ENCODE data around the gene CIART. TPM values are rescaled to one million over a fixed set of nuclear protein-coding genes. Genes with fewer than 3 reads are reported as not detected.

CIART gene
- polyA plus RNA-seq, 5 donors: 7.4 to 13.0 (median 8.7) TPM

DNA sequence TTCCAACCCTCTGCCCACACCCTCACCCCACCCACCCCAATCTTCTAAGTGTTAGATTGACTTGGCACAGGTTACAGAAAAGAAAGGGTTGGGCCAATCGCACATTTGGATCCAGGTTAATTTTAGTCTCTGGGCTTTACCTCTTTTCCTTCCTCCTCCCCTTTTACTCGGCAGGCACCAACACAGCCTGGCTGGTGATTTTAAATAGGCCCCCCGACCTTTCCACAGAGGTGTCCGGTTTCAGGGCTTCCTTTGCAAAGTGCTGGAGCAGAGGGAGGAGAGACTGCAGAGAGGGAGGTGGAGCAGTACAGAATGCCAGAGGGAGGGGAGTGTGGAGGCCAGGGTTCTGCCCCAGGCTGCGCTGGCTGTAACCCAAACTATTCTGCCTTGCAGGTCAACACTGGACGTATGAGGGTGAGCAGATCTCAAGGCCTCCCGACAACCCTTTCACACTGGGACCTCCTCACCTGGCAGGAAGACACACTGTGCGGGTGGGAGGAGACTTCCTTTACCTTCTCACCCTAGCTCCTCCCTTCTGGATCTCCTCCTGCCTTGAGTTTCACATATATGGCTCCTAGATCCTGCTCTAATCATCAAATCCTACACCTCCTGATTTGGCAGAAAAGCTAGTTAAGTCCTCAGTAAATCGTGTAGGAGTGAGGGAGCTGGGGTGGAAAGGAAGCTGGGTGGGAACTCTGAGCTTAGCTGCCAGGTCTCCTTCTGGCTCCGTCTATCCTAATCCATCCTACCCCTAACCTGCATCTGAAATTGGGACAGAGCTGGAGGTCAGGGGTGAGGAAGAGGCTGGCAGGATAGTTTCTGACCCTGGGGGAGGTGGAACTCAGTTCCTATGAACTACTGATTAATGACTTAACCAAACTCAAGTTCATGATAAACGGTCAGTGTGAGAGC is 22.3 kb upstream of the CIART start:
- DNase-seq: peak; percentile 56 to 67

DNA sequence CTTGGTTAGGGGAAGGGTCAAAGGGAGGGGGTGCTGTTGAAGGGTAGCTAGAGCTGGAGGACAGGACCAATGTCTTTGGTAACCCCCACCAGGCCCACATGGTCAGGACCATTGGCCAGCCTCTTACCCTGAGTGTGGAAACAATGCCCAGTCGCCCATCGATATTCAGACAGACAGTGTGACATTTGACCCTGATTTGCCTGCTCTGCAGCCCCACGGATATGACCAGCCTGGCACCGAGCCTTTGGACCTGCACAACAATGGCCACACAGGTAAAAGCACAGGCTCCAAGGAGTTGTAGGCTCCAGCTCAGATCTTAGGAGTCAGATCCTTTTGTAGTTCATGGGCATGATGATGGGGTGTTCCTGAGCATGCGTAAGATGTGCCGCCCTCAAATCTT is 21.0 kb upstream of the CIART start:
- no peak for DNase-seq

DNA sequence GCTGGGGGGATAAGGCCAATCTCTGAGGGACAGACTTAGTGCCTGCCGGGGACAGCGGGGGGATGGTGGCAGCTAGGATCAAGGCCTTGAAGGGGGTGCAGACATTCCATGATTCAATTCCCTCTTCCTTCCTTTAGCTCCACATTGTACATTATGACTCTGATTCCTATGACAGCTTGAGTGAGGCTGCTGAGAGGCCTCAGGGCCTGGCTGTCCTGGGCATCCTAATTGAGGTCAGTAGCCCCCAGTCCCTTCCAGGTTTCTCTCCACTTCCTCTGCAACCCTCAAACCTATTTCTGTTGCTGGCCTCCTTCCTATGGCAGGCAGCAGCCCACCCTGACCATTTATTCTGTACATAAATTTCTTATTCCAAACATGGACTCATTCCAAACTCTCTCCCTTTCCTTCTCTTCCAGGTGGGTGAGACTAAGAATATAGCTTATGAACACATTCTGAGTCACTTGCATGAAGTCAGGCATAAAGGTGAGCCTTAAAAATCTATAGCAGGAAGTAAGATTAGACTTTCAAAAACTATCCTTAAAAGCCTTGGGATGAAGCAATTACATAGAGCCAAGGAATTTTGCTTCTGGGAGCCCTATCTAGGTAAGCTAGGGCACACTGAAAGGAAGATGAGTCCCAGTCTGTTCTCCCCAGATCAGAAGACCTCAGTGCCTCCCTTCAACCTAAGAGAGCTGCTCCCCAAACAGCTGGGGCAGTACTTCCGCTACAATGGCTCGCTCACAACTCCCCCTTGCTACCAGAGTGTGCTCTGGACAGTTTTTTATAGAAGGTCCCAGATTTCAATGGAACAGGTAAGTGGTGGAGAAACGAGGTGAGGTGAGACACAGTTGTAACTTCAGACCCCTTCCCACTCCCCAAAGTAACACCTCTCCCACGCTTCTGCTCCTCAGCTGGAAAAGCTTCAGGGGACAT is 19.7 kb upstream of the CIART start:
- no peak for DNase-seq

DNA sequence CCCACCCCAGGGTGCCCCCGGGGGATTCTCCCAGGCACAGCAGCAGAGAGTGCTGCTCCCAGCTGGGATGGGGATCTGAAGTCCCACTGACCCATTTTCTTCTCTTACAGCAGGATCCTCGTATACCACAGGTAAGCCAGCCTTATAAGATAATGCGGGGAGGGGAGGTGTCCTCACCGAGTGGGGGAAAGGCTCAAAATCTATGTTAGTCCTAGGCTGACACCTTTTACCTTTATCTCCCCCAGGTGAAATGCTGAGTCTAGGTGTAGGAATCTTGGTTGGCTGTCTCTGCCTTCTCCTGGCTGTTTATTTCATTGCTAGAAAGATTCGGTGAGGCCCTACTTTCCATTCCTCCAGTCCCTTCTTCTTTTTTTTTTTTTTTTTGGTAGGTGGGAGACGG is 18.8 kb upstream of the CIART start:
- no peak for DNase-seq

DNA sequence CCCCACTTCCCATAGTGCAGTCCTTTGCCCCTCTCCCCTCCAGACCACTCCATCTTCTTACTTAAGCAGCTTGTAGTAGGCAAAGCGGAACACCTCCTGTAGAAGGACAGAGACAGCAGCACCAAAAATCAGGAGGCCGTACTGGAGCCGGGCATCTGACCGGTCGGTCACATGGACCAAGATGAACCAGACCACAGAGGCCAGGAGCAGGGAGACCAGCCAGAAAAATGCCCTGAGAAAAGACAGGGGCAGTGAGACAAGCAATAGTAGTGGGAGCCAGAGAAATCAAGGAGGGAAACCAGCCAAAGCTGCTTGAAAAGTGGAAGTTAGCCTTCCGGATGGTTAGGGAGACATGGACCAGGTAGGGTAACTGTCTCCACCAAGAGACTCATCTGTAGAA is 14.5 kb upstream of the CIART start:
- no peak for DNase-seq

DNA sequence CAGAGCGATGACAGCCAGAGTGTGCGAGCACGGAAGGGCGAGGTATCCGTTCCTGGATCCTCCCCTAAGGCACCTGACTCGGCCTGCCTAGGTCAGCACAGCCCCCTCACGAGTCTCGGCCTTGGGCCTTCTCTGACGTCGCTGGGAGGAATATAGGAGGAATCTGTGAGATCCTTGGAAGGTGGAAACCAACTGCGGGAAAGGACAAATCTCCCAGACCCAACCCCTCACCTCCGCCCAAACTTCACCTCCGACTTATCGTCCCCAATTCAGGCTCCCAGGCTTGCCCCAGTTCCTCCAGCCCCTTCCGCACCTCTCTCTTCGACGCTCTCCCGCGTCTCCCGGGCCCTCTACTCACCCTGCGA is 14.0 kb upstream of the CIART start:
- DNase-seq: no peak

DNA sequence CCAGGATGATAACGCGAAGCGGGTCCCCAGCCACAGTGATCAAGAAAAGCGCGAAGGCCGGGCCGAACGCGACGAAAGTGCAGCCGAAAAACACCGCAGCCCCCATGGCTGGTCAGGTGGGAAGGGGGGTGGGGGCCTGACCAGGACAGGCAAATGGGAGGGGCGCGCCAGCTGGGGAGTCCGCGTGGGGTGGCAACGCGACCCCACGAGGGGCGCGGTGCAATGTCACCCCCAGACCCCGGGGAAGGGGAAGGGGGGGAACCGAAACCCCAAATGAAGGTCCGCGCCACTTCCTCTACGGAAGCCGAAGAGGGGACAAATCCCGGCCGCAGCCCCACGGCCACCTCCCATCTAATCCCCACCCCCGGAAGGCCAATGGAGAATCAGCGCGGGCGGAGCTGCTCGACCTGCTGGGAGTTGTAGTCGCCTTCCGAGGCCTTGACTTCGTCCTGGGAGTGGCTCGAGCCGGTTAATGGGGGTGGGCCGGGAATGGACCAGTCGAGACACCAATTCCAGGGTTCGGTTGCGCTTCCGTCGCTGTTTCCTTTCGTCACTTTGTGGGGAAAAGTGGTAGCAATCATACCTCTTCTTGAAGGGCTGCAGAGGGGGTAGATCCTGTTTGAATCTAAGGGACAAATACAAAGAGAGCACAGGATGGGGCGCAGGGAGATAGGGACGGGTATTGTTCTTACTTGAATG is 13.5 kb upstream of the CIART start, which contains the start of gene APH1A:
Gene APH1A (minus strand): TSS at position 312 of the 699 bp plus-strand sequence. CDS start 206 bp downstream, at position 106.
- DNase-seq: peak; percentile 94 to 95

DNA sequence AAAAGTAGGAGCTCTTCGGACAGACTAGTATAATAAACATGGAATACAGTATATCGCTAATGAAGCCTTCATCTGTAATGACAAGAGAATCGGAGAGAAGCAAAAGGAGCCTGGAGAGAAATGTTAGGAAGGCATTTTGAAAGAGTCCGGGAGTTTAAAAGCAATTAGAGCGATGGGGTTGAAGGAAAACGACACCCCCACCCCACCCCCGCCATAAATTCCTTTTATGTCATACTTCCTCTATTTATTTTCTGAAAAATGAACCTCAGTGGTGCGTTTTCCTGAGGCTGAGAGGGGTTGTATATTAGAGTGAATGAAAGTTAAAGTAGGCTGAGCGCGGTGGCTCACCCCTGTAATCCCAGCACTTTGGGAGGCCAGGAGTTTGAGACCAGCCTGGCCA is 12.9 kb upstream of the CIART start:
- no peak for DNase-seq

DNA sequence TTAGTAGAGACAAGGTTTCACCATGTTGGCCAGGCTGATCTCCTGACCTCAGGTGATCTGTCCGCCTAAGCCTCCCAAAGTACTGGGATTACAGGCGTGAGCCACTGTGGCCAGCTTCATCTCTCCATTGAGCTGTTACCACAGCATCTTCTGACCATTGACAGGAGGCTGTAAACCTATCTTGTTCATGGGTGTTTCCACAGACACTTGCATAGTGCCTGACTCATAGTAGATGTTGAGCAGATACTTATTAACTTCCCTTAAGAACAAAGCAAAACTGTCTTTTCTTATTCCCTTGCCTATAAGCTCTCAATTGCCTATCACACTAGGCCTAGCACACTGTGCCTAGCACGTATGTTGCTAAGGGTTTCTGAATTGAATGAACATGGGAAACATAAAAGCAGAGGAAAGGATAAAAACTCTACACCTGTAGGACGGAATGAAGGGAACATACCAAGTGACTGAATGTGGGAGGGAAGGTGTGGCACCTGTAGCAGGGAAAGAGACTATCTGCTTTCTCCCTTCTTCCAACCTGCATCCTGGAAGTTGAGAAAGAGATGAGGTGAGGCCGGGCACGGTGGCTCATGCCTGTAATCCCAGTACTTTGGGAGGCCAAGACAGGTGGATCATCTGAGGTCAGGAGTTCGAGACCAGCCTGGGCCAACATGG is 10.9 kb upstream of the CIART start:
- DNase-seq: no peak

DNA sequence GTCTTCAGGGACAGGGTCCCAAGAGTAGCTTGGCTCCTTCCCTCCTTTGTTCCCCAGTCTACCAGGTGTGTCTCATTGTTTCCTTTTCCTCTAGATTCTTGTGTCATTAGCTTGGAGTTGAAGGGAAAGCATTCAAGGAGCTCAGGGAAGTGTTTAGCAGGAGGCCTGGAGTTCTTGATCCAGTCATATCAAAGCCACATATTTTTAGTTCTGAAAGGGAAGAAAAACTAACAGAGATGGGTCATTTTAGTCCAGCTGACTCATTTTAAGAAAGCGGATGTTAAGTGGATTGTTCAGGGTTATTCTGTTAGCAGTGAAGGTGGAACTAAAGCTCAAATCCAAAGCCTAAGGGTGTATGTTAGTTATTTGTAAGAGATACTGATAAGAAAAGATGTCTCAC is 9.0 kb upstream of the CIART start:
- no peak for DNase-seq

DNA sequence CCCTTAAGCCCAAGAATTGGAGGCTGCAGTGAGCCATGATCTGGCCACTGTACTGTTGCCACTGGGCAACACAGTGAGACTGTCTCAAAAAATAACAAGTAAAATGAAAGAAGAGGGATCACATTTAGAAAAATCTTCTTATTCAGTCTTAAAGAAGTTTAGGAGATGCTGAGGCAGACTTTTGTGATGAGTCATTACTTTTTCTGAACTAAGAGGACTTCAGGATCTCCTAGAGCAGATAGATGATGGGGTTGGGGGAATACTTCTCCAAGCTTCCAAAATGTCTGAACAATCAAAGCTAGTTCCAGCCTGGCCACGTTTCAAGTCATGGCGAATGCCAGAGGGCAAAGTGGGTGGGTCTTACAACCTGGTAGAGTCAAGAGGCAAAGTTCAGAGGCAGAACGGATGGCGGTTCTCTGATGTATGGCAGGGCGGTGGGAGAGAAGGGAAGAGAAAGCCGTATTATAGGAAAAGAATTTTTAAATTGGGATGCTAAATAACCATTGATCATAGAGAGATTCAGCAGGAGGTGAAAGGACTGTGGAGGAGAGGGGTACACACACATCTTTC is 2.1 kb upstream of the CIART start:
- DNase-seq: no peak

DNA sequence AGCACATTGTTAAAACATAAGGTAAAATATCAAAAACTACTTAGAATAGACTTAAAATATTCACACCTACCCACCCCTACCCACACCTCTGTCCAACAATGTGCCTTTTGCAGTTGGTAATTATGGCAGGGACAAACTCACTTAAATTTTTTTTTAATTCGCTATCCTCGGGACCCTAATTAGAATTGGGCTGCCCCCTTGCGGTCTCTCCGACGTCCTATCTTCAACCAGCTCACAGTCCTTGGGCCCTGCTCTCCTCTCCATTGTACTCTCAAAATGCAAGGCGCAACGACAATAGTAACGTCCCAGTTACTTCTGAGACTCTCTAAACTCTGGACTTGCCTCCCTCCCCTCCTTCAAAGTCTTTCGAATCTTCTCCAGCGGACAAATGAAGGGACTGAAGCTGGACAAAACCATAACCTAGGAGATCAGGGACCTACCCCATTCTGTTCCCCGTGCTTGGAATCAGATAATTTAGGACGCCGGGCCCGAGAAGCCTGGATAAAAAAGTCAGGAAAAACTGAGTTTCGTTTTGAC is 1.1 kb upstream of the CIART start:
- peak; percentile 58 to 66 for DNase-seq

DNA sequence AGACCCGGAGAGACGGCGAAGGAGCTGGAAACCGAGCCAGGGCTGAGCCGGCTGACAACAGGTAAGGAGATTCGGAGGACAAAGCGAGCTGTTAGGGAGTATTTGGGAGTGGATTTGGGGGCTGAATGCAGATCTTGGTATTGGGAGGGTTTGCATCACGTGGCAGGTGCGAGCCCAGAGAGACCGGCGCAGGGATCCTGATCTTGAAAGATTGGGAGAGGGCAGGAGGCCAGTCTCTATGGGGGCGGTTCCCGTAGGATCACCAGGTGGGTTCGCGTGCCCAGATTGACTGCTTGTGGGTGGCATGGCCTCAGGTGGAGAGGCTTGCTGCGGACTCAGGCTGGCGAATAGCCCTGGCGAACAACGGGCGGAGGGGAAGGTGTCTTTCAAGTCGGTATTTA is 204 bp downstream of the CIART start:
- DNase-seq: no peak

DNA sequence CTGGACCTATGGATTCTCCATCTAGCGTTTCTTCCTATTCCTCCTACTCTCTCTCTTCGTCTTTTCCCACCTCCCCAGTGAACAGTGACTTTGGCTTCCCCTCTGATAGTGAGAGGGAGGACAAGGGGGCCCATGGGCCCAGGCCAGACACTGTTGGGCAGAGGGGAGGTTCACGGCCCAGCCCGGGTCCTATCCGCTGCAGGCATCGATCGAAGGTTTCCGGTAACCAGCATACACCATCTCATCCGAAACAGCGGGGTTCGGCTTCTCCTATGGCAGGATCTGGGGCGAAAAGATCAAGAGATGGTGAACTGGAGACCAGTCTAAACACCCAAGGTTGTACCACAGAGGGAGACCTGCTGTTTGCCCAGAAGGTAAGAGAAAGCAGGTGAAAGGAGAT is 906 bp downstream of the CIART start:
- no peak for DNase-seq

DNA sequence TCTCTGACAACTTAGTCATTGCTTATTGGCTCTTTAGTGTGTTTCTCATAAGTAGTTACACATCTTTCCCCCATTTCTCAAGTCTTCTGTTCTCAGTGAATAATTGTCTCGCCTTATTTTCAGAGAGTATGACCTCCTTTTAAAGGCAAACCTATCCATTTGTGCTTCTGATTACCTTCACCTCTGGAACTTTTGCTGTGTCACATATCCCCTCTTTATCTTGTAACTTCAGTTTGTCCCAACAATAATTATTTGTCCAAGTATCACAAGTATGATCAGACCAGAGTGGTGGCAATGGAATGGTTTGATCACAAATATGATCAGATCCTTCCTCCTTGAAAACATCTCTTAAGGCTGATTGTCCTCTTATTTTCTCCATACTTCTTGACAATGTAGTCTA is 6.0 kb downstream of the CIART start:
- DNase-seq: no peak

DNA sequence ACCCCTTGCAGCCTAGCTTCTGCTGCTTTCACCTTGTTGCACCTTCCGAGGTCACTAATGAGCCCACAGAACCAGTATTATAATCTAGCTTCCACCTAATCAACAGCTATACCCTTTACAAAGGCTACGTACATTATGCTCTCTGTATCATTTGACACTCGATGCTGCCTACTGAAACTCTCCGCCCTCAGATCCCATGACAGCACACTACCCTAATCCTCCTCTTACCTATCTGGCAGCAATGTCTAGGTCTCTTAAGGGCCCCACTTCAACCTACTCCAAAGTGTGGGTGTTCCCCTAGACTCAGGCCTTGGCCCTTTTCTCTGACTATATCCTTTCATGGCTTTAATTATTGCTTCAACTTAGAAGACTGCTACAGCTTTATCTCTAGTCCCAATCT is 6.5 kb downstream of the CIART start:
- DNase-seq: no peak

DNA sequence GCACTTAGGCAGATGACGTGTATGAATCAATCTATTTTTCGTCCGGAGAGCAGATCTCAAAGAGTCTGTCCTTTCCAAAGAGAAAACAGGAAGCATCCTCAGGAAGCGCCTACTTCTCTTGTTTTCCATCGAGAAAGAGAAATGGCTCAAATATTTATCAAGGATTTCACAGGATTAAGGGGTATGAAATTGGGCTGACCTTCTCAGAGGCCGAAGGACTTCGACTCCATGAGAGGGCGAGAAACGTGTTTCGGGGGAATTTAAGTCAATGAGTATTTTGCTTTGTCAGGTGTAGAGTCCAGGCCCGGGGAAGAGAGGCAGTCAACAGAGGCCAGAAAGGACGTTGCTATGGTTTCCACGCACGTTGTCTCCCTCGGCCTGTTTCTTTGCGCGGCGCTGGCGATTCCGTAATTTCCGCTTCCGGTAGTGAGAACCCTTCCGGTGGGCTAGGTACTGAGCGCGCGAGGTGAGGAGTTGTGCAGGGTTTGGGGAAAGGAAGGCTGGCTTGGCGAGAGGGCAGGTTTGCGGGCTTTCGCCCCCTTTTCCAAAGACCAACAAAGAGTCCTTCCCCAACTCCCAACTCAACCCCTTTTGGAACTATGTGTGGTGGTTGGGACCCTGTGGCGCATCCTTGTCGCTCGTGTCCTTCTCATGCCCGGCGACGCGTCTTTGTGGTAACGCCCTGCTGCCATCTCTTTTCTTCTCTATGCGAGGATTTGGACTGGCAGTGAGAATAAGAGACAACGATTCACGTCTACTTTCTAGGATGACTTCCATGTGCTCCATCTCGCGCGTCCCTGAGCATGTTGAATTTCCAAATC is 11.3 kb downstream of the CIART start, which contains the start of gene MRPS21:
Gene MRPS21 (plus strand): TSS at position 429 of the 821 bp plus-strand sequence. CDS start 506 bp downstream, outside the sequence.
- DNase-seq: peak; percentile 89 to 93

DNA sequence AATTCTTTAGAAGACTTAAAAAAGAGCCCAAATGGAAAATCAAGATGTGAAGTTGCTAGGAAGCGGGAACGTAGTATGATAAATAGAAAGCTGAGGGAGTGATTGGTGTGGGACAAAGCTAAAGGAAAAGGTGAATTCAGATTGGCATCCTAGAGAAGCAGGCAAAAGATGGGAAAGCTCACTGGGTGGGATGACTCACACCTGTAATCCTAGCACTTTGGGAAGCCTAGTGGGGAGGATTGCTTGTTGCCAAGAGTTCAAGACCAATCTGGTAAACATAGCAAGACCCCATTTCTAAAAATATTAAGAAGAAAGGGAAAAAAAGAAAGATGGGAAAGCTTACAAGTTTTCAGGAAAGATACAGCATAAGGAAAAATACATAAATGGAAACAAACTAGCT is 13.1 kb downstream of the CIART start:
- no peak for DNase-seq

DNA sequence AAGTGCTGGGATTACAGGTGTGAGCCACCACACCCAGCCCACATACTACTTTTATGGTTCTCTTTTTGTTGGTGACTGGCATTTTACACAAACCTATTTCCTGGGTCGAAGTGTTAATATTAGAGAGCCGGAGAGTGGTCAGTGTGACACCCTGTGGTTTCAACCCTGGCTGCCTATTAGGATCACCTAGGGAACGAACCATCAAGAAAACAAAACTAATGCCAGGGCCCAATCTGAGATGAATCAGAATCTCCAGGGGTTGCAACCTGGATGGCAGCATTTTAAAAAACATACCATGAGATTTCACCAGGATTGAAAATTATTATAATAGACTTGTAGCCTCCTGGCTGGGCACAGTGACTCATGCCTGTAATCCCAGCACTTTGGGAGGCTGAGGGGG is 17.4 kb downstream of the CIART start:
- no peak for DNase-seq

DNA sequence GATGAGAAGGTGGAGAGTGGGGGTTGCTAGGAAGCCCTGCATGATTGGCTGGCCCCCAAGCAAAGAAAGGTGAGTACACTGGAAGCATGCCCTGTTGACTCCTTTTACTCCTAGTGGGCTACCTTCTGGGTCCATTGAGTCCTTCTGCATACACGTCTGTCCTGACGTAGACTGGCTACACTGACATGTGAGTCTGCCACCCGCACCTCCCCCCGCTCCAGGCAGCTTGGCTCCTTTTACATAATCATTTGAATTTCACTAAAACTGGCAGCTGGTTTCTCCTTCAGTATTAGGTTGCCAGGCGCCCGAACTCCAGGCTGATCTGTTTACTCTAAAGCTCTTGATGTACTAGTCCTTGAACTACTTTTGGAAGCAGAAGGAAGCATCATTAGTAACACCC is 20.0 kb downstream of the CIART start:
- no peak for DNase-seq

All from right lung (tissue), 5 donors.